Psoas muscle (tissue), 8 donors: ENCODE results near the gene ATP5IF1. TPM values are rescaled to one million over a fixed set of nuclear protein-coding genes. Genes with fewer than 3 reads are reported as not detected.

ENCODE experiments used
- ATAC-seq, 4 donors: fragments of 200-7000 bp; cut with Tn5 transposase; one replicate each; pipeline ENCODE4 v1.9.1; 2020; ENCODE audit warnings: moderate library complexity in 3 of 4, mild to moderate bottlenecking in 2 of 4
- DNase-seq, 2 donors: peaks; one replicate each; pipeline ENCODE4 v3.0.0-alpha.2; 2020
- H3K27ac ChIP-seq: fragments of 200-600 bp; one replicate; pipeline ENCODE4 v1.8.0; 2022
- H3K27me3 ChIP-seq, 3 donors: fragments of 200-600 bp in 1 of 3; one replicate each; pipeline versions ENCODE4 v1.6.1 to v1.8.0; 2013 to 2022; ENCODE audit warnings: low read length in 2 of 3, mild to moderate bottlenecking in 2 of 3, moderate library complexity in 1 of 3; ENCODE audit not compliant: insufficient read depth in 3 of 3
- H3K36me3 ChIP-seq, 2 donors: fragments of 200-600 bp in 1 of 2; one replicate each; pipeline versions ENCODE4 v1.6.1 to v1.8.0; 2013 to 2022; ENCODE audit warnings: low read depth in 1 of 2, mild to moderate bottlenecking in 1 of 2, moderate library complexity in 1 of 2; ENCODE audit not compliant: insufficient read depth in 1 of 2
- H3K4me1 ChIP-seq: fragments of 200-600 bp; one replicate; pipeline ENCODE4 v1.8.0; 2022
- H3K4me3 ChIP-seq: fragments of 200-600 bp; one replicate; pipeline ENCODE4 v1.8.0; 2022; ENCODE audit warnings: mild to moderate bottlenecking
- H3K9me3 ChIP-seq: fragments of 200-600 bp; one replicate; pipeline ENCODE4 v1.8.0; 2022
- CTCF ChIP-seq: fragments of 200-600 bp; IDR thresholded peaks from one replicate; pipeline ENCODE4 v1.8.0; 2022; ENCODE audit warnings: antibody characterized with exemption
- WGBS, 3 donors: extraction: QIAGEN DNeasy Blood & Tissue Kit; methylation state at CpG; one replicate each; pipeline versions ENCODE4 v1.1.6 to v1.1.7; 2013; 5-methylcytosine and 5-hydroxymethylcytosine counted together
- intact Hi-C, 2 donors: fragments of 100-400 bp; cut with DNase I; formaldehyde crosslinking; loops; one replicate each; pipeline versions ENCODE4 v1.11.0 to v1.14.2; 2022
- polyA plus RNA-seq, 3 donors: library from polyadenylated mRNA; stranded (reverse); fragments of 200-250 nt; gene quantifications; one replicate each; pipeline ENCODE4 v1.2.3, GENCODE V29; 2013
- total RNA-seq, 4 donors: library from RNA; stranded (reverse); fragmentation: NEBNext Ultra II Directional in 2 of 4; extraction: Animal tissue kit (Norgen Biotek cat#: 25700) in 2 of 4; gene quantifications; one replicate each; pipeline versions ENCODE4 v1.2.1 to v1.2.4, GENCODE V29; 2021 to 2023
- donor health status: healthy with polysubstance abuse.
- donor health status: DM: no; HTN: no; CAD: no; lungs with moderate emphysema.
- donor health status: Bipolar disorder and iron deficiency.
- donor health status: healthy.
- donor health status: DM: yes; HTN: yes; CAD: no.
- donor health status: DM: no; HTN: no; CAD: no.
- donor health status: DM: no; HTN: no; CAD: no.
- donor health status: DM: yes; HTN: yes; CAD: no.

Gene ATP5IF1
- total and polyA plus RNA-seq, 7 donors, result 124 to 332 (median 219) TPM

- no peak for TF ChIP-seq CTCF
- Histone ChIP-seq H3K9me3 (no peaks in the 10 kb centered on the region), H3K27me3 (no peaks in the 10 kb centered on the region), H3K27ac (peak overlapping the region; percentile 88), H3K36me3 (no peaks in the 10 kb centered on the region), H3K4me1 (peaks cover 44% of the 10 kb centered on the region), H3K4me3 (peak overlapping the region; percentile 70)
- DNase-seq (no peak), ATAC-seq (no peak)
- intact Hi-C loops, result loop anchor here (5.0 kb wide), 3 partner anchors 81 to 261 kb away; partner anchors contain the start of genes MED18 (in 1 of the 2) and RCC1 (in 1 of the 2)
- WGBS, 3 donors, result 33 to 63% (median 37%) methylated on average over 11 of the region's 11 CpGs
These were observed 10.5 kb downstream of the ATP5IF1 start for GRCh38 chr1:28246427-28246832.

GRCh38 chr1:28247612-28248272 lies 11.8 kb downstream of the ATP5IF1 start:
- peaks cover 39% of the 10 kb centered on the region for H3K4me1 ChIP-seq
- H3K9me3 ChIP-seq, result no peaks in the 10 kb centered on the region
- H3K4me3 ChIP-seq, result peak overlapping the region; percentile 70
- intact Hi-C loops, result loop anchor here (5.0 kb wide), 3 partner anchors 80 to 260 kb away; partner anchors contain the start of genes MED18 (in 1 of the 2) and RCC1 (in 1 of the 2)
- no peak for DNase-seq
- H3K36me3 ChIP-seq, result no peaks in the 10 kb centered on the region
- 55 to 66% (median 65%) methylated on average over 11 of the region's 11 CpGs for WGBS, 3 donors
- peak overlapping the region; percentile 88 for H3K27ac ChIP-seq
- TF ChIP-seq CTCF, result no peak
- ATAC-seq, result no peak
- H3K27me3 ChIP-seq, result no peaks in the 10 kb centered on the region

GRCh38 chr1:28248273-28249012 lies 12.5 kb downstream of the ATP5IF1 start:
- Histone ChIP-seq H3K27ac (peak overlapping the region; percentile 88), H3K4me3 (peak overlapping the region; percentile 70), H3K27me3 (no peaks in the 10 kb centered on the region), H3K36me3 (no peaks in the 10 kb centered on the region), H3K9me3 (no peaks in the 10 kb centered on the region), H3K4me1 (peaks cover 36% of the 10 kb centered on the region)
- peak; percentile 38 to 69 (median 56) for ATAC-seq
- 1 to 3% (median 1%) methylated on average over 12 of the region's 12 CpGs for WGBS, 3 donors
- peak; percentile 96 for TF ChIP-seq CTCF
- intact Hi-C loops, result loop anchor here (5.0 kb wide), 3 partner anchors 79 to 259 kb away; partner anchors contain the start of genes MED18 (in 1 of the 2) and RCC1 (in 1 of the 2)
- DNase-seq, result peak; percentile 80 to 85

DNA sequence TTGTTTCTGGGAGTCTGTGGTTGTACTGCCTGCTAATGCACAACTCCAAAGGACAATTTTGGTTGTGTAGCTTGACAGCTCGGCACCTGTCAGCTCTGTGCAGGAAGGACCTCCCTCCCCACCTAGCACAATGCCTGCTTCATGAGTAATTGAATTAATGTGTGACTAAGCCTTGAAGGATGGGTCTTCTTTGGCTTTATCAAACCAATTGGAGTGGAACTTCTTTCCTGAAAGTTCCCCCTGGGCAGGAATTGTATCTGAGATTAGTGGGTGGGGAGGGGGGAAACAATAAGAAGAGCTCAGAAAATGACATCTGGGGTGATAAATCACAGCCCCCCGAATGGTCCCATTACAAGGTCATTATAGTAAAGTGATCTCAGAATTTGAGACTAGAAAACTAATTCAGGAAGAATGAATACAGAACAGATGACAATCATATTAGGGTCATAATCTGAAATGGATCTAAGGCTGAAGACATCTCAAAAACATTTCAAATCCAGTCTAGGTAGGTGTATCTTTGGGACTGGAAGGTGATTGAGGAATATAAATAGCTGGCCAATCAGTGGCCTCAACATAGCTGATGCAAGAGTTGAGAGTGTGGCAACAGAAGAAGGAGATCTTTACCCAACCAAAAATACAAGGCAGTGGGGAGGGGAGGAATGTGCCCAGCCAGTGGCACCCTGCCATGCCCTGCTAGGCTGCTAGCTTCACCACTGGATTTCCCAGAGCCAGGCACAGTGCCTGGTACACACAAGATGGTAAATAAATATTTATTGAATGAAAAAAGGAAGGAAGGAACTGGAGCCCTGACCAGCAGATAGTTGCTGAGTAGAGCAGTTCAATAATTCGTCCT lies 13.3 kb downstream of the ATP5IF1 start:
- no peaks in the 10 kb centered on the region for H3K9me3 ChIP-seq
- peak overlapping the region; percentile 88 for H3K27ac ChIP-seq
- ATAC-seq (peak; percentile 70 to 73 (median 72)), DNase-seq (peak; percentile 71 to 90)
- 10 to 11% (median 11%) methylated on average over 3 of the region's 3 CpGs for WGBS, 3 donors
- peak overlapping the region; percentile 70 for H3K4me3 ChIP-seq
- no peak for TF ChIP-seq CTCF
- intact Hi-C loops, result loop anchor here (5.0 kb wide), 3 partner anchors 78 to 258 kb away; partner anchors contain the start of genes MED18 (in 1 of the 2) and RCC1 (in 1 of the 2)
- H3K36me3 ChIP-seq, result no peaks in the 10 kb centered on the region
- no peaks in the 10 kb centered on the region for H3K27me3 ChIP-seq
- H3K4me1 ChIP-seq, result peaks cover 31% of the 10 kb centered on the region
